ENCODE measurements around the gene PCBP3. TPM values are rescaled to one million over a fixed set of nuclear protein-coding genes. Genes with fewer than 3 reads are reported as not detected.
A peak's percentile ranks its signal among the peaks of the same experiment; 100 is the strongest.

The PCBP3 gene
- total RNA-seq, 4 donors from 2014 or later = 0.77 to 8.6 (median 3.2) TPM; not detected in 1

DNA sequence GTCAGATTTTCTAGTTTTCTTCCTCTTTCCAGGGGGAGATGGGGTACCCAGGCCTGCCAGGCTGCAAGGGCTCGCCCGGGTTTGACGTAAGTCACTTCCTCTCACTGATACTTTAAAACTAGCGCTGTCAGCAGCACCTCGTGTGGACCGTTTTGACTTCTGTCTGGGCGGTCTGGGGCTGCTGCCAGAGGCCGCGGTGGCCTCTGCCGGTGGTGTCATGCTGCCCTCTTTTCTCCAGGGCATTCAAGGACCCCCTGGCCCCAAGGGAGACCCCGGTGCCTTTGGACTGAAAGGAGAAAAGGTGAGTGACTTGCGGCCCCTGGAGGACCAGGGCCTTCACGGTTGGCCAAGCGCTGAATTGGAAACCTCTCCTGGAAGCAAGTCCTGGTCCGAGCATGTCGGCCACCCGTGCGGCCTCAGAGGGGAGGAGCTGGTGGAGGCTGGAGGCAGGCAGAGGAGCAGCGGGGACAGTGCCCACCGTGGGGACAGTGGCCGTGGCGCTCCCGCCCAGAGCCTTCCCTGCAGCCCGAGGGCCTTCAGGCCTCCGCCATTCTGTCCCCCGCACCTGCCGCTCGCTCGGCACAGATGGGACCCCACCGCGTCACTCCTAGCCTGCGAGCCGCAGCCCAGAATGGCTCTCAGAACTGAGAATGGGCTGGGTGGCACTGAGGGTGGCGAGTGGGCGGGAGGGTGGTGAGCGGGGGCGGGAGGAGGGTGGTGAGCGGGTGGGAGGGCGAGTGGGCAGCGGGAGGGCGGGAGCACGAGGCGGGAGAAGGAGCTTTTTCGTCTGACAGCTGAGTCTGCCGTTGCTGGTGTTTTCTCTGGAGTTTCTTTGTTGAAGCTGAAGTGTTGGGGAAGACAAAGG, 347.4 kb downstream of the PCBP3 start:
- peak overlapping the region; percentile 77 to 78 for H3K27ac ChIP-seq
- H3K27me3 ChIP-seq = no peaks in the 10 kb centered on the region
- TF ChIP-seq, protein P1, sequence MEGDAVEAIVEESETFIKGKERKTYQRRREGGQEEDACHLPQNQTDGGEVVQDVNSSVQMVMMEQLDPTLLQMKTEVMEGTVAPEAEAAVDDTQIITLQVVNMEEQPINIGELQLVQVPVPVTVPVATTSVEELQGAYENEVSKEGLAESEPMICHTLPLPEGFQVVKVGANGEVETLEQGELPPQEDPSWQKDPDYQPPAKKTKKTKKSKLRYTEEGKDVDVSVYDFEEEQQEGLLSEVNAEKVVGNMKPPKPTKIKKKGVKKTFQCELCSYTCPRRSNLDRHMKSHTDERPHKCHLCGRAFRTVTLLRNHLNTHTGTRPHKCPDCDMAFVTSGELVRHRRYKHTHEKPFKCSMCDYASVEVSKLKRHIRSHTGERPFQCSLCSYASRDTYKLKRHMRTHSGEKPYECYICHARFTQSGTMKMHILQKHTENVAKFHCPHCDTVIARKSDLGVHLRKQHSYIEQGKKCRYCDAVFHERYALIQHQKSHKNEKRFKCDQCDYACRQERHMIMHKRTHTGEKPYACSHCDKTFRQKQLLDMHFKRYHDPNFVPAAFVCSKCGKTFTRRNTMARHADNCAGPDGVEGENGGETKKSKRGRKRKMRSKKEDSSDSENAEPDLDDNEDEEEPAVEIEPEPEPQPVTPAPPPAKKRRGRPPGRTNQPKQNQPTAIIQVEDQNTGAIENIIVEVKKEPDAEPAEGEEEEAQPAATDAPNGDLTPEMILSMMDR (IDR thresholded peaks at IDR 0.05) = no peak
- TF ChIP-seq POLR2A (IDR thresholded peaks at IDR 0.05) = no peak
- peak; percentile 17 to 24 for DNase-seq
- intact Hi-C loops (cut with DNase I; ENCODE audit: low total_unique reads) = no loop called here
- no peaks in the 10 kb centered on the region for H3K36me3 ChIP-seq
- no peak overlapping the region for H3K4me3 ChIP-seq
- H3K9me3 ChIP-seq = no peaks in the 10 kb centered on the region
- no peaks in the 10 kb centered on the region for H3K4me1 ChIP-seq

DNA sequence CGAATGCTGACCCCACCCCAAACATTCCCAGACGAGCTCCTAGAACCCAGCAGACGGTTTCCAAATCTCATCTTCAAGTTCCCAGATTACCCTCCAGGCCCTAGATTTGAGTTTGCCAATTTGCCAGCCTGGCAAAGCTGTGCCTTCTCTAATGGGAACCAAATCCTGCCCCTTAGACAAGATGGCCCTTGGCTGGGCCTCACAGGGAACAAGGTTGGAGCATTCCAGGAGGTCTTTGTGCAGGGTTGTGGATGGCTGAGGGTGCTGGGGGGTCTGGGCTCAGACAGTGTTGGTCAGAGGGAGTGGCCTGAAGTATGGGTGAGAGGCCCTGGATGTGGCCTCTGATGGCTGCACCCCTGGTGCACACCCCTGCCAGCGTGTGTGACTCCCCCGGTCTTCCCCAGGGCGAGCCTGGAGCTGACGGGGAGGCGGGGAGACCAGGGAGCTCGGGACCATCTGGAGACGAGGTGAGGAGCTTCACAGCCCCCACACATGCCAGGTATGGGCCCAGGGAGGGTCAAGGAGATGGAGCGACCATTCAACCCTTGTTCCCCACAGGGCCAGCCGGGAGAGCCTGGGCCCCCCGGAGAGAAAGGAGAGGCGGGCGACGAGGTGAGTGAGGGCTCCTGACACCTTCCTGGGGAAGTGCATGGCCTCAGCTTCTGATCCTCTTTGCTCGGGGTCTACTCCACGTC, 348.2 kb downstream of the PCBP3 start:
- intact Hi-C loops (cut with DNase I; ENCODE audit: low total_unique reads) = no loop called here
- no peaks in the 10 kb centered on the region for H3K36me3 ChIP-seq
- peak; percentile 17 to 18 for DNase-seq
- no peak overlapping the region for H3K4me3 ChIP-seq
- TF ChIP-seq, protein P1 (IDR thresholded peaks at IDR 0.05) = no peak
- no peak for TF ChIP-seq POLR2A (IDR thresholded peaks at IDR 0.05)
- no peaks in the 10 kb centered on the region for H3K9me3 ChIP-seq
- no peaks in the 10 kb centered on the region for H3K27me3 ChIP-seq
- H3K4me1 ChIP-seq = no peaks in the 10 kb centered on the region
- H3K27ac ChIP-seq = peak overlapping the region; percentile 77 to 78

Other genes with a start within 250 kb of the PCBP3 start
- gene COL18A1, start 238.6 kb upstream of the PCBP3 start, total RNA-seq = 100 to 1,000 TPM in 3 of 4 donors, 10 to 100 TPM in 1; 73.0 to 223 (median 152) TPM
- gene SLC19A1, start 101.3 kb upstream of the PCBP3 start, total RNA-seq = 10 to 100 TPM in 2 of 4 donors, 1 to 10 TPM in 1, not detected in 1; 7.6 to 12.8 (median 10.3) TPM